ENCODE results near the gene ARHGAP40. TPM values are rescaled to one million over a fixed set of nuclear protein-coding genes. Genes with fewer than 3 reads are reported as not detected.
A peak's percentile ranks its signal among the peaks of the same experiment; 100 is the strongest.

Gene ARHGAP40
- total and polyA plus RNA-seq, 2 of the 13 experiments (the other 11 are each of a cell fraction or from before 2014, with no cell fraction given): 0.75 to 2.1 TPM

- TF ChIP-seq, protein P1, sequence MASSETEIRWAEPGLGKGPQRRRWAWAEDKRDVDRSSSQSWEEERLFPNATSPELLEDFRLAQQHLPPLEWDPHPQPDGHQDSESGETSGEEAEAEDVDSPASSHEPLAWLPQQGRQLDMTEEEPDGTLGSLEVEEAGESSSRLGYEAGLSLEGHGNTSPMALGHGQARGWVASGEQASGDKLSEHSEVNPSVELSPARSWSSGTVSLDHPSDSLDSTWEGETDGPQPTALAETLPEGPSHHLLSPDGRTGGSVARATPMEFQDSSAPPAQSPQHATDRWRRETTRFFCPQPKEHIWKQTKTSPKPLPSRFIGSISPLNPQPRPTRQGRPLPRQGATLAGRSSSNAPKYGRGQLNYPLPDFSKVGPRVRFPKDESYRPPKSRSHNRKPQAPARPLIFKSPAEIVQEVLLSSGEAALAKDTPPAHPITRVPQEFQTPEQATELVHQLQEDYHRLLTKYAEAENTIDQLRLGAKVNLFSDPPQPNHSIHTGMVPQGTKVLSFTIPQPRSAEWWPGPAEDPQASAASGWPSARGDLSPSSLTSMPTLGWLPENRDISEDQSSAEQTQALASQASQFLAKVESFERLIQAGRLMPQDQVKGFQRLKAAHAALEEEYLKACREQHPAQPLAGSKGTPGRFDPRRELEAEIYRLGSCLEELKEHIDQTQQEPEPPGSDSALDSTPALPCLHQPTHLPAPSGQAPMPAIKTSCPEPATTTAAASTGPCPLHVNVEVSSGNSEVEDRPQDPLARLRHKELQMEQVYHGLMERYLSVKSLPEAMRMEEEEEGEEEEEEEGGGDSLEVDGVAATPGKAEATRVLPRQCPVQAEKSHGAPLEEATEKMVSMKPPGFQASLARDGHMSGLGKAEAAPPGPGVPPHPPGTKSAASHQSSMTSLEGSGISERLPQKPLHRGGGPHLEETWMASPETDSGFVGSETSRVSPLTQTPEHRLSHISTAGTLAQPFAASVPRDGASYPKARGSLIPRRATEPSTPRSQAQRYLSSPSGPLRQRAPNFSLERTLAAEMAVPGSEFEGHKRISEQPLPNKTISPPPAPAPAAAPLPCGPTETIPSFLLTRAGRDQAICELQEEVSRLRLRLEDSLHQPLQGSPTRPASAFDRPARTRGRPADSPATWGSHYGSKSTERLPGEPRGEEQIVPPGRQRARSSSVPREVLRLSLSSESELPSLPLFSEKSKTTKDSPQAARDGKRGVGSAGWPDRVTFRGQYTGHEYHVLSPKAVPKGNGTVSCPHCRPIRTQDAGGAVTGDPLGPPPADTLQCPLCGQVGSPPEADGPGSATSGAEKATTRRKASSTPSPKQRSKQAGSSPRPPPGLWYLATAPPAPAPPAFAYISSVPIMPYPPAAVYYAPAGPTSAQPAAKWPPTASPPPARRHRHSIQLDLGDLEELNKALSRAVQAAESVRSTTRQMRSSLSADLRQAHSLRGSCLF (CRISPR knock-in tag; IDR thresholded peaks at IDR 0.05; ENCODE audit: borderline replicate concordance): no peak
- TF ChIP-seq ZFP82 (CRISPR knock-in tag; IDR thresholded peaks at IDR 0.05; ENCODE audit: borderline replicate concordance): no peak
- TF ChIP-seq, protein P2, sequence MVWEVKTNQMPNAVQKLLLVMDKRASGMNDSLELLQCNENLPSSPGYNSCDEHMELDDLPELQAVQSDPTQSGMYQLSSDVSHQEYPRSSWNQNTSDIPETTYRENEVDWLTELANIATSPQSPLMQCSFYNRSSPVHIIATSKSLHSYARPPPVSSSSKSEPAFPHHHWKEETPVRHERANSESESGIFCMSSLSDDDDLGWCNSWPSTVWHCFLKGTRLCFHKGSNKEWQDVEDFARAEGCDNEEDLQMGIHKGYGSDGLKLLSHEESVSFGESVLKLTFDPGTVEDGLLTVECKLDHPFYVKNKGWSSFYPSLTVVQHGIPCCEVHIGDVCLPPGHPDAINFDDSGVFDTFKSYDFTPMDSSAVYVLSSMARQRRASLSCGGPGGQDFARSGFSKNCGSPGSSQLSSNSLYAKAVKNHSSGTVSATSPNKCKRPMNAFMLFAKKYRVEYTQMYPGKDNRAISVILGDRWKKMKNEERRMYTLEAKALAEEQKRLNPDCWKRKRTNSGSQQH (CRISPR knock-in tag; IDR thresholded peaks at IDR 0.05; ENCODE audit: low read depth): peak; percentile 80; the same call in 1 of the 2 replicates
- TF ChIP-seq GLI4 (CRISPR knock-in tag; IDR thresholded peaks at IDR 0.05; ENCODE audit: borderline replicate concordance): 0 out of 2 replicates have a peak, but pooled peaks have one; percentile 50
- no peak for TF ChIP-seq PREB (CRISPR knock-in tag; IDR thresholded peaks at IDR 0.05)
- TF ChIP-seq ZMYM3 (CRISPR knock-in tag; IDR thresholded peaks at IDR 0.05): no peak
- peak; percentile 99 for TF ChIP-seq WIZ (CRISPR knock-in tag; IDR thresholded peaks at IDR 0.05)
- TF ChIP-seq RORA (CRISPR knock-in tag; IDR thresholded peaks at IDR 0.05): no peak
- peak; percentile 86; the same call in 1 of the 2 replicates for TF ChIP-seq IKZF5 (CRISPR knock-in tag; IDR thresholded peaks at IDR 0.05)
- peak; percentile 100 for TF ChIP-seq MIER2 (CRISPR knock-in tag; IDR thresholded peaks at IDR 0.05)
- TF ChIP-seq ZFP37 (CRISPR knock-in tag; IDR thresholded peaks at IDR 0.05; ENCODE audit: borderline replicate concordance): no peak
- no peak for TF ChIP-seq NFE2L2 (IDR thresholded peaks at IDR 0.05; ENCODE audit: low read length)
- TF ChIP-seq ZNF768 (CRISPR knock-in tag; IDR thresholded peaks at IDR 0.05): peak; percentile 44; the same call in 1 of the 2 replicates
- no peak for TF ChIP-seq ZNF574 (CRISPR knock-in tag; IDR thresholded peaks at IDR 0.05)
- peak; percentile 82; the same call in 1 of the 2 replicates for TF ChIP-seq KLF9 (CRISPR knock-in tag; IDR thresholded peaks at IDR 0.05; ENCODE audit: low read depth)
- TF ChIP-seq ZNF432 (CRISPR knock-in tag; IDR thresholded peaks at IDR 0.05; ENCODE audit: borderline replicate concordance): no peak
- 0 out of 2 replicates have a peak, but pooled peaks have one; percentile 84 for TF ChIP-seq SMYD3 (CRISPR knock-in tag; IDR thresholded peaks at IDR 0.05)
These were observed 91.1 kb downstream of the ARHGAP40 start (continued) for GRCh38 chr20:38692436-38693411.
